NCI-H510A (cell line): ENCODE results near the gene C9orf152.

Experiments used
- DNase-seq: peaks from one replicate; lab custom pipeline; 2025; lab: John Stamatoyannopoulos, UW

Gene C9orf152

DNA sequence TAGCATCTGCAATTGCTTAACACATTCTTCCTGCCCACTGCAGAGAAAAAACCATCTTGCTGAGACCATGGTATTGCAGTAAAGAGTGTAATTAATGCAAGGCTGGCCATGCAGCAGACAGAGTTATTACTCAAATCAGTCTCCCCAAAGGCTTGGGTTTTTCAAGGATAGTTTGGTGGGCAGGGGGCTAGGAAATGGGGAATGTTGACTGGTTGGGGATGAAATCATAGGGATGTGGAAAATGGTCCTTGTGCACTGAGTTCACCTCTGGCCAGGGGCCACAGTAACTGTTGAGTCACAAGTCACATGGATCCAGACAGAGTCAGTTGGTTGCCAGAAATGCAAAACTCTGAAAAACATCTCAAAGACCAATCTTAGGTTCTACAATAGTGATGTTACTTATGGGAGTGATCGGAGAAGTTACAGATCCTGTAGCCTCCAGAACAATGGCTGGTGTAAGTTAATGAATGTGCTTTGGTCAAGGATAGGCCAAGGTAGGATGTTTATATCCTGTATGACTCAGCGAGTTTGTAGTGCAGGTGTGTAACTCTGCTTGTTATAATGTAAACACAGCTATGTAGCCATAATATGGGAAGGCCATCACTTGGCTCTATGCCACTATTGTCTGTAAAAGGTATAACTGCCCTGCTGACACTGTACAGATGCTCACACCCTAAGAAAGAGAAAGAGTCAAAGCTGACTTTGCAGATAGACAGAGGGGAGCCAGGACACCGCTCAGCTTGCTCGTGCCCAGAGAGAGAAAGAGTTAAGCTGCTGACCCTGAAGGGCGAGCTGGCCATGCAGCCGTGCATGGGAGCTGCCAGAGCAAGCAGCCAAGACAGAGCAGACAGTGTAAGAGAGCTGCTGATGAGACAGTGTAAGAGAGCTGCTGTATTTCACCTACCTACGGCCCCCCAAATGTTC lies 27.2 kb downstream of the C9orf152 start:
- peak; percentile 18 for DNase-seq

DNA sequence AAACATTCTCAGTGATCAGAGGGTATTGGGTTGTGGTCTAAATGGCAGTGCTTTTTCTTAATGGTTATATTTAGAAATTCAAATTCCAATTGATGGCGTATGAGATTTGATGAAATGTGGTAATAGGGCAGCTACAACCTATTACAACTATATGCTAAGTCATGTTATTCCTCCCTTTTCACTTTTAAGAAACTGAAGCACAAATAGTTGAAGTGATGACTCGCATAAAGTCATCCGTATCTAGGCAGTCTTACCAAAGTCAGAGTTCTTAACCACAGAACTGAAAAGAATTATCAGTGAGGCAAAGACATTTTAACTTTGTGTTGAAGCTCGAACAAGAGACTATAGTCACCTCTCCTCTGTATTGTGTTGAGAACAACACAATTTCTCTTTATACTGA lies 28.2 kb downstream of the C9orf152 start:
- DNase-seq, result no peak

DNA sequence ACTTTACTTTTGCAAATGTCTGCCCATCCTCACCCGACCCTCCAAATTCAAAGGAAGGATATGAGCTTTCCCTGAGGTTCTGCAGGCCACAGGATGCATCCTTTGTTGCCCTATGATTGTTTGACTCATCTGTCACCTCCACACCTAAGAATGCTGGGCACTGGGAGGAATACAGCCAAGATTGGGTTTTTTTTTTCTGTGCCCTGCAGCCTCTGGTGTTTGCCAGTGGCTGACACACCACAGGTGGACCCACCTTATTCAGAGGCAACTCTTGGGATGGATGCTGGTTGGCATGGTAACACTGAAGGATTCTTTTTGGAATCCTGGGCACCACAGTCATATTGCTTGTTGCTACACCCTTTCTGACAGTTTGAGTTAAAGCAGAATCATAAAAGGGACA lies 29.7 kb downstream of the C9orf152 start:
- DNase-seq, result no peak

DNA sequence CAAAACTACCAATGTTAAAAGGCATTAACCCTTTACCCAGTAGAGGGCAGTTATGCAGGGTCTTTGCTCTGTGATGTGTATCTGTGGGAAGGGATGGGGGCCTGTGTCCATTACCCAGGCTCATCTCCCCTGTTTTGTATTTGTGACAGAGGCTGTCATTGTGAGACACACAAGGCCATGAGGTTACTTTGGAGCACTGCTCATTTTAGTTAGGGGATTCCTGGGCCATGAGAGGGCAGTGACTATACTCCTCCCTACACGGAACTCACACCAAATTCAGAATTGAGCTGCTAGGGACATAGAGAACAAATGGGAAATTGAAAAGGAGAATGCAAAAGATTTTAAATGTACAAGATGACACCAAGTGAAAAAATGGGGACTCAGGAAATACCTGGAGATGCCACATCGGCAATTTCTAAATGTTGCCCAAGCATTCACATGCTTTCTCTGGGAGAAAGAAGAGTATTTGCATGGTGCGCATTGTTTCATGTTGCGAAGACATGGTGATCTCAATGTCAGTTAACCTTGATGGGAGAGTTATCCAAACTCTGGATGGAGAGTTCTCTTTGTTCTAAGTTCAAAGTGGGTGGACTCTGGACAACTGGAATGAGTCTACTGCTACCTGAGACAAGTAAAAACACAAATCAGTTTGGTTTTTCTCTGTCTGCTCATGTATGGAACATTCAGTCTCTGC lies 32.5 kb downstream of the C9orf152 start:
- no peak for DNase-seq

DNA sequence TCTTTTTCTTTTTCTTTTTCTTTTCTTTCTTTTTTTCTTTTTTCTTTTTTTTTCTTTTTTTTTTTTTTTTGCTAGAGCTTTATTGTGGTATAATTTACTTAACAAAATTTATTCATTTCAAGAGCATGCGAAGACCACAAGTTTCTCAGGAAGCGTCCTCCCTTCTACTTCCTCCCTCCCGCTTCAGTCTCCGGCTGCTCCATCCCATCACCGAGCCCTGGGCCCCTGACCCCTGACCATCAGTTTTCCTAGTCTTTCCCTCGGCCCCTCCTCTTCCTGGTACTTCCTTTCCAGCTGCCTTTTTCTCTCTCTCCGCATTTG lies 34.7 kb downstream of the C9orf152 start:
- DNase-seq, result no peak

DNA sequence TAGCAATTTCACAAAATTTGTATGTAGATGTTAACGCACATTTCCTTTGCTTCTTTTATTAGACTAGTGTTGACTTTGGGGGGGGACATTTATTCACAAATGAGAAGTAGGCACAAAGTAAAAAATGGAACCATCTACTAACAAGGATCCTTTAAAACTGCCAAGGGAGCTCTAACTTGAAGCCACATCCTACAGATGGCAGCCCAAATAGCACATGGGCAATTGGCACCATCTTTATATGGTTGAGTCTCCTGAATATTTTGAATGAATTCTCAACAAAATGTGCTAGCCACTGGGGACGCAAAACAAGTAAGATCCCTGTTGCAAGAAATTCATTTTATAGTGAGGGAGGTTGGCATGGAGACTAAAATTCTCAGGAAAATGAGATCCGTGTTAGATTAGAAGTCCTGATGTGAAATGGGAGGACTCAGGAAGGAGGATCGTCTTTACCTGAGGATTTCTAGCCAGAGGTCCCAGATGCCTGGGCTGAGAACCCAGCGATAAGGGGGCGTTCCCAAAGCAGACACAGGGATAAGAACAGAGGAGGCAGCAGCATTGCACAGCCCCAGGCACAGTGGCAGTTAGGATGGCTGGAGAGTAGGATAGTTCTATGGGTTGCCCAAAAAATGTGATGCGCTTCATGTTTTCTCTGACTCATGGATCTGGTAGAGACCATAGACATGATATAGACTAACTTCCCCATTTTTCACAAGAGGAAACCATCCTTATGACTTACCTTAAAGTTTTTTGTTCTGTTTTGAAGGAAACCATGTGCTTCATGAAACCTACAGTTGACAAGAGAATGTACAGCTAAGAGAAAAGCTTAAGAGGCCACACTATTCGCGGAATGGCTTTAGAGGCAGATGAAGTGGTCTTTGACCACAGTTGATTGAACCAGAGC lies 37.4 kb downstream of the C9orf152 start:
- no peak for DNase-seq

DNA sequence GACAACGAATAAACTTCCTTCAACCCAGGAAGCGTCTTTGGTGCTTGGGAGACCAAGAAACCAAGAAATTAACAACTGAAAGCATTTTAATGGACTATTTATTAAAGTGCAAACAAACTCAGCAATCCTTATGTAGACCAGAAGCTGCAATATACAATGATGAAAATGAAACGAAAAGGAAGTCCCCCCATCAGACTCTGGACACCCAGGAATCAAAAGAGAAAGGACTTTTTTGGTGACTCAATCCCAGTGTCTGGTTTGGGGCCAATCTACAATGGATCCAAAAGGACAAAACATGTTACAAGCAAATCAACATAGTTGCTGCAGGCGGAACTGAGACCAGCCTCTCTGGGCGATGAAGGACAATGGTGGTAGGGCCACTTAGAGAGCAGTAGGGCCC lies 39.5 kb downstream of the C9orf152 start:
- no peak for DNase-seq

DNA sequence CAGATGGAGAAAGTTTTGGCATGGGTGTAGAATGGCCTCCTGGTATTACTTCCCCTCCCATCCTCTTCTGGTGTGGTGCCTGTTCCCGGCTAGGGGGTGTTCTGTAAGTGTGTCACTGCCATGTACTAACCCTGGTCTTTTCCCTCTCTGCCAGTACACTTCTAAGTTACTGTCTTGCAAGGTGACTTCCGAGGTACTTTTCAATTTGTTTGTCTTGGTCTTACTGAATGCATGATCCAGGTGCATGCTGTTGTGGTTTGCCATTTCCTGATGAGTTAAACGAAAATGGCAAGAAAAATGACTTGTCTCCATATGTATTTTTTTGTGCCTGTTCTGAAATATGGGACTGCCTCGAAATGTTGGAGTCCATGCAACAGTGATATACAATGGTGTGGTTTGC lies 46.0 kb downstream of the C9orf152 start:
- no peak for DNase-seq

DNA sequence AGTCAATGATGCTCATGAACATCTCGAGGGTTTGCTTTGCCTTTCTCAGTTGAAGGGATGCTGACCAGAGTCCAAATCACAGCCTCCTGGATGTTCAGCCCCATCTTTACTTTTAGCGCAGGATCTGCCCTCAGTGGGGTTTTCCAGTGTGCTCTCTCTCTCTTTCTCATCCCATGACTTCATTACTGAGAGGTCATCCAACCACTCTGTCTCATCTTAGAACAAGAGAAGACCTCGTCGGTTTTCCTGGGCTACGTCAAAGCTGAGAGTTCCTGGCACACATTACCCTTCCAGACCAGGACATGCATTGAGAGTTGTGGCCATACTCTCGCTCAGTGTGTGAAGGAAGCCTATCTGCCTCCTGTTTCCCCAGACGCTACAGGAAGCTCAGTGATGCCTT lies 47.3 kb downstream of the C9orf152 start:
- DNase-seq, result no peak

DNA sequence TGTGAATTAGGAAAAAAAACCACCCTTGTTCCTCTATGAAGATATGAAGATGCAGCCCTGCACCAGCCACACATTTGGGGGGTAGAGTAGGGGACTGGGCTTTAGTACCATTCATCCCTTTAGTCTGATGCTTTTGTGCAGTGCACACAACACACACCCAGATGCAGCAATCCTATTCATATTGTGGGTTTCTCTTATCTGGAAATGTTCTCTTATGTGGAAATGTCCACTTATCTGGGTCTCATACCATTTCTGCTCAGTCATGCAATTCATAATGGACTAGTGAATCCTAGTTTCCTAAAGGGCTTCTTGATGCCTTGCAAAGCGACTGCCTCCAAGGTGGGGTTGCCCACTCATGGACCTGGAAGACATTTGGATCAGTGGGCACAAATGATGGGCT lies 47.8 kb downstream of the C9orf152 start:
- DNase-seq, result no peak

DNA sequence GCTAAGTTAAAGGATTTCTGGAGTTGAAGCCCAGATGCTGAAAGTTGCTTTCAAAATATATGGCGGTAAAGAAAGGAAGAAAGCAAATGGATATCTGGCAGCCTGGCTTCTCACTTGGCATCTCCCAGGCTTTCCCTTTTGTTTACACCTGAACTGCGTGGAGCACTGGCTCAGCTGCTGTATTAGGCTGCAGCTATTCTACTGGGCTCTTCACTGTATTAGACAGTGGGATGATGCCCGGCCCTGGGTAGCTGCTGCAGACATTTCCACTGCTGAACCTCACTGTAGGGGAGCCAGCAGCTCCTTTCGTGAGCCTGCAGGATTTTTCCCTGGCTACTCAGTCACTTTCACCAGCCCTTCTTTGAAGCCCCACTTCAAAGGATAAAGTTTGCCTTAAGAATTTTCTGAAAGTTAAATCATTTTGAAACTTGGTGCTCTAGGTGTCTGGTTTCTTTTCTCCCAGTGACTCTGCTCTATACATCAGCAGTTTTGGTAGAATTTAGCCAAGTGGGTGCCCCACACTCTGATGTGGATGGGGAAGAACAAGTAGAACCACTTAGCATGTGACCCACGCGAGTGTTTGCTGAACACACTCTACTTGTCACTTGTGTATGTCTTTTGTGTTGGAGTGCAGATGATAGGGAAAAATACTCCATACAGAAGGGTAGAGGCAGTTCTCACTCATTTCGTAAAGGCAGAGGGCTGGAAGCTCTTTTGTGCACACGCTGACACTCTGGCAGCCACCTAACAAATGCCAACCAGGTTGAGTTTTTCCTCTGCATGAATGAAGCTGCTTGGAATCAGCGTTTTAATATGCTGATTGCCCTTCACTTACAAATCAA lies 49.9 kb downstream of the C9orf152 start:
- DNase-seq, result no peak

DNA sequence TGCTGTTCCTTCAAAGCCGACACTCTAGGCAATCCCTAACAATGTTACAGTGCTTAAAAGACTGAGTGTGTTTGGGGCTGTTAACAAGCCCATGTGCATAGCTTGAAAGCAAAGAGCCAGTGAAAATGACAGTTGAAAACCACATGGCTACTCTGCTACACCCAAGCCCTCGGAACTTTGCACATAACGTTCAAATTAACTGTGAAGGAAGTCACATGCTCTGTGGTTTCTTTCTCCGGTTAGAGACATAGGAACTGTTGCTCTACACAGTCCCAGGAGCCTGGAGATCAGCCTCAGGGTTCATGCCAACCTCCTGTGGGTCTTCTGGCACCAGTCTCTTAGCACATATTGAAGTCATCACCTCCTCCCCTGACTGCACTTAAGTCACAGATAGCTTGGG lies 51.1 kb downstream of the C9orf152 start:
- DNase-seq, result no peak

DNA sequence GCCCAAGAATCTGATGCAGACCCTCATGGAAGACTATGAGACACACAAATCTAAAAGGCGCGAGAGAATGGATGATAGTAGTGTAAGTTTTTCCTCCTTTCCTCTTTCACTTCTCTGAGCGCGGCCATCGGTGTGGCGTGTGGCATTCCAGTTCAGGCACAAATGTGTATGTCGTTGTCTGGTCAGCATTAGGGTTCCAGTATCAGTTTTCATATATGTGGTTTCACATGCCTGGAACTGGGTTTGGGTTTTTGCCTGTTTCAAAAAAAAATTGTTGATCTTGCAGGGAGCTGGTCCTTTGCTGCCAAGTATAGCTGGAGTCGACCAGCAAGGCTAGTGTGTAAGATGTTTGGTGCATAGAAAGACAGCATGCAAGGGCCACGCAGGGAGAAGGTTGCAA lies 51.5 kb downstream of the C9orf152 start:
- no peak for DNase-seq

DNA sequence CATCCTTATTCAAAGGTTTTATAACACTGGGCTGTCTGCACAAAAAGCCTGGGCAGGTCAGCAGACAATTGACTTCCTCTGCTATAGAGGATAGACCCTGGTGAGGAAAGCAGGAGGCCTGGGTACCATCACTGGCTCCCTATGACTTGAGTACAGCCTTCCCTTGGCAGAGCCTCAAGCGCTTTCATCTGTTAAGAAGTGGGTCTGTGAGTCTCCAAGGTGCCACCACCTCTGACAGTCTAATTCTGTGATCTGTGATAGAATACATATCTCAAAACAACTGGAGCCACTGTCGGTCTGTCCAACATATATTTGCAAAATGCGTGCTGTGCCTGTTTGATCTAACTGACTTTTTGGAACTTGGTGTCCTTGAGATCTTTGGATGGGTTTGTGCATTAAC lies 52.2 kb downstream of the C9orf152 start:
- DNase-seq, result no peak

DNA sequence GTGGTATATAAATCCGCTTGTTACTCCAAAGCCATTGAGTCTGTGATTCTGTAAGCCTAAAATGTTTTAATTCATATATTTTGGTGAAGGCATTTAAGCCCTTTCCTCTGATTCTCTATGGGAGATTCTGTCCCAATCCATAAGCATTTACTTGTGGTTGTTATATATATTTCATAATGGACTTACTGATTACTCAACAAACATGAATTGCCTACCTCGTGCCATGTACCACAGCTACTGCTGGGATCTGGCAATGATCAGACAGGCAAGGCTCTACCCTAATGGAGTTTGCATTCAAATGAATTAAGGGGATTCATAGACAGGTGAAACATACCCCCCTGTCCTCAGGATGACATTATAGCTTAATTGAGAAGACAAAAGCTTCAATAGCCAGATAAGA lies 54.5 kb downstream of the C9orf152 start:
- DNase-seq, result no peak

DNA sequence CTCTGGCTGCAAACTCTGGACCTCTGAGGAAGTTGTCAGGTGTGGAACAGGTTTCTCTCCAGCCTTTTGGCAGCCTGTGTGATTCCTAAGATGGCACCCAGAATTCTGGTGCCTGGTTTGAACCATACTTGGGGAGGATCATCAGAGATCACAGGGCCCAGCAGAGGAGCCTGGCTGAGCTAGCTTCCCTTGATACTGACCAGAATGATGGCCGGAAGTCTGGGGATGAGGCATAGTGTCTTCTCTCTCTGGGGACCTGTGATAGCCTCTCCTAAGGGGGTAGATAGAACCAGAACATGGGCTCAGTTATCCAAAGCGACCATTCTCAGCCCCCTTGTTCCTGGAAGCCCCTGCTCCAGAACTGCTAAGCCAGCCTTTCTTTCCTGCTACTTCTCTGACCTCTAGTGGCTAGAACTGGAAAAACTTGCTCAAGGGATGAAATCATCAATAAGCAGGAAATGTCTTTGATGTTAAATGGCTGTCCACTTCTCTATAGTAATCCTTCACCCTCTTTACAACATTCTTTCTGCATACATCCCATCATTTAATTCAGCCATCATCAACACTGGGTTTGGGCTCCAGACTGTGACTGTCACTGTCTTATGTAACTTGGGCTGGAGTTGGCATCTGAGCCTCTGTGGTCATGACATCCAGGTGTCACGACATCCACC lies 55.1 kb downstream of the C9orf152 start:
- peak; percentile 24 for DNase-seq
